ENCODE measurements around the gene SH2D1B. TPM values are rescaled to one million over a fixed set of nuclear protein-coding genes. Genes with fewer than 3 reads are reported as not detected.
A peak's percentile ranks its signal among the peaks of the same experiment; 100 is the strongest.

SH2D1B gene
- total RNA-seq, 1 donor from 2014 or later, result not detected

GRCh38 chr1:162360237-162360873 is 51.6 kb downstream of the SH2D1B start:
- Mint-ChIP-seq H3K4me3 (ENCODE audit: unreplicated experiment) (no peak overlapping the region), H3K27ac (ENCODE audit: unreplicated experiment) (no peak overlapping the region), H3K36me3 (ENCODE audit: unreplicated experiment) (no peaks in the 10 kb centered on the region), H3K4me1 (ENCODE audit: unreplicated experiment) (no peaks in the 10 kb centered on the region), H3K27me3 (ENCODE audit: unreplicated experiment) (no peaks in the 10 kb centered on the region), H3K9me3 (ENCODE audit: unreplicated experiment) (no peaks in the 10 kb centered on the region)
- TF ChIP-seq, protein P1, sequence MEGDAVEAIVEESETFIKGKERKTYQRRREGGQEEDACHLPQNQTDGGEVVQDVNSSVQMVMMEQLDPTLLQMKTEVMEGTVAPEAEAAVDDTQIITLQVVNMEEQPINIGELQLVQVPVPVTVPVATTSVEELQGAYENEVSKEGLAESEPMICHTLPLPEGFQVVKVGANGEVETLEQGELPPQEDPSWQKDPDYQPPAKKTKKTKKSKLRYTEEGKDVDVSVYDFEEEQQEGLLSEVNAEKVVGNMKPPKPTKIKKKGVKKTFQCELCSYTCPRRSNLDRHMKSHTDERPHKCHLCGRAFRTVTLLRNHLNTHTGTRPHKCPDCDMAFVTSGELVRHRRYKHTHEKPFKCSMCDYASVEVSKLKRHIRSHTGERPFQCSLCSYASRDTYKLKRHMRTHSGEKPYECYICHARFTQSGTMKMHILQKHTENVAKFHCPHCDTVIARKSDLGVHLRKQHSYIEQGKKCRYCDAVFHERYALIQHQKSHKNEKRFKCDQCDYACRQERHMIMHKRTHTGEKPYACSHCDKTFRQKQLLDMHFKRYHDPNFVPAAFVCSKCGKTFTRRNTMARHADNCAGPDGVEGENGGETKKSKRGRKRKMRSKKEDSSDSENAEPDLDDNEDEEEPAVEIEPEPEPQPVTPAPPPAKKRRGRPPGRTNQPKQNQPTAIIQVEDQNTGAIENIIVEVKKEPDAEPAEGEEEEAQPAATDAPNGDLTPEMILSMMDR (IDR thresholded peaks at IDR 0.05), result no peak
- no peak for DNase-seq (ENCODE audit: extremely low spot score, unreplicated experiment)

GRCh38 chr1:162359523-162360236 is 52.3 kb downstream of the SH2D1B start:
- TF ChIP-seq, protein P1 (IDR thresholded peaks at IDR 0.05), result no peak
- no peaks in the 10 kb centered on the region for H3K9me3 Mint-ChIP-seq (ENCODE audit: unreplicated experiment)

DNA sequence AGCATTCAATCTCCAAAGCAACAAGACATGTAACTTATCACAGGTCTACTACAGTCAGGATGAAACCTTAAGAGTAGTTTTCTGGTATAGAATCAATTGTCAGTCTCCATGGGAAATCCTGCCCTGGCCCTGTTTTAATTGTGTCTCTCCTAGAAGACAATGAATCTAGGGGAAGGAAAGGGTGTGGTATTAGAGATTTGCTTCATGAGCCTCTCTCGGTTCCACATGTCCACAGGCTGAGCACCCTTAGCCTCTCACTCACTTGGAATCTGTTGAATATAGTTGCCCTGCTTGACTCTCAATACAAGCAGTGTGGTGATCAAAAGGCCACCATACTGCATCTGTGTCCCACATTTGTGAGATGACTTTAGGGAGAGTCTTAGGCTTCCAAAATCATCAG is 53.0 kb downstream of the SH2D1B start:
- DNase-seq (ENCODE audit: extremely low spot score, unreplicated experiment), result no peak
- no peaks in the 10 kb centered on the region for H3K4me1 Mint-ChIP-seq (ENCODE audit: unreplicated experiment)
- no peak overlapping the region for H3K27ac Mint-ChIP-seq (ENCODE audit: unreplicated experiment)
- no peaks in the 10 kb centered on the region for H3K36me3 Mint-ChIP-seq (ENCODE audit: unreplicated experiment)
- H3K4me3 Mint-ChIP-seq (ENCODE audit: unreplicated experiment), result no peak overlapping the region
- TF ChIP-seq, protein P1 (IDR thresholded peaks at IDR 0.05), result no peak
- H3K9me3 Mint-ChIP-seq (ENCODE audit: unreplicated experiment), result no peaks in the 10 kb centered on the region
- no peaks in the 10 kb centered on the region for H3K27me3 Mint-ChIP-seq (ENCODE audit: unreplicated experiment)

More at GRCh38 chr1:162359523-162360236, 52.3 kb downstream of the SH2D1B start:
- Mint-ChIP-seq H3K36me3 (ENCODE audit: unreplicated experiment) (no peaks in the 10 kb centered on the region), H3K4me1 (ENCODE audit: unreplicated experiment) (no peaks in the 10 kb centered on the region), H3K27me3 (ENCODE audit: unreplicated experiment) (no peaks in the 10 kb centered on the region), H3K27ac (ENCODE audit: unreplicated experiment) (no peak overlapping the region), H3K4me3 (ENCODE audit: unreplicated experiment) (no peak overlapping the region)
- no peak for DNase-seq (ENCODE audit: extremely low spot score, unreplicated experiment)

DNA sequence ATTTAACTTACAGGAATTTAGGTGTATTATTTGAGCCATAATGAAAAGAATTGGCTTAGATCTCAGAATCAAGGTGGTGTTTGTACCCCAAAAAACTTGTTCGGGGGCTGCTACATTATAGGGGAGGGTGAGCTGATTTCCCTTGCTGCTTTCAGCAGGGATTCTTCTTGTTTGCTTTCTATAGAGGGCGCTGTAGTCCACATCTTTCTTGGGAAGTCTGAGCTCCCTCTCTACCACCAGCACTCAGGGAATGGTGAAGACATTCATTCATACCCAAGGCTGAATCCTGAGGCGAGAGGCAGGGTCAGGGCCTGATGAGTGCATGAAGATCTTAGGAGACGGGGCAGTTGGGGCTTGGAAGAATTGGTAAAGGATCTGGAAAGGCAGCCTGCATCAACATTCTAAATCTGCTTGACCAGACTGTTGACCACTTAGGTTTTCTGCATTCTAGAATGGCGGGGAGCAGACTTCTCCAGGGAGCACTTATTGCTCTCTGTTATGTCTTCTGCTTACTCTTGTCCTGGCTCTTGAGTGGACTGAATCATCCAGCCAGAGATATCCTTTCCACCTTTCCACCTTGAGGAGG is 54.2 kb downstream of the SH2D1B start:
- Mint-ChIP-seq H3K4me1 (ENCODE audit: unreplicated experiment) (no peaks in the 10 kb centered on the region), H3K27ac (ENCODE audit: unreplicated experiment) (no peak overlapping the region), H3K4me3 (ENCODE audit: unreplicated experiment) (no peak overlapping the region), H3K36me3 (ENCODE audit: unreplicated experiment) (no peaks in the 10 kb centered on the region), H3K27me3 (ENCODE audit: unreplicated experiment) (no peaks in the 10 kb centered on the region), H3K9me3 (ENCODE audit: unreplicated experiment) (no peaks in the 10 kb centered on the region)
- no peak for DNase-seq (ENCODE audit: extremely low spot score, unreplicated experiment)
- TF ChIP-seq, protein P1 (IDR thresholded peaks at IDR 0.05), result peak; percentile 36

DNA sequence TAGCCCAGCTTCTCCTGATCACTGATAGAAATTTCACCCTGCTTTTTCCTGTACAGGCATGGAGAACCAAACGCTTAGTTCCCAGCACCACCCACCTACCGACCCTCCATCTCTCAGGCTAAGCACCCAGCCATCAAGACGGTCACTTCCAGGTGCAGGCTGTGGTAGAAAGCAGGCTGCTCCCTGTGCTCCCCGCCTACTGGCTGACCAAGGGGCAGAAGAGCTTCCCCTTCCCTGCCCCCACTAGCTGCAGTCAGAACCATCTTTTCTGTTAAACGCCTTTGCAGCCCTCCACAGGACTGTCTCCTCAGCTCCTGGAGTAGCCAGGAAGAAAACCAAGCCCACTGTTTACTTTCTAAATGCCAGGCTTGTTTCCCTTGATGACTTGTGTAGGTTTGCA is 58.2 kb downstream of the SH2D1B start:
- H3K4me1 Mint-ChIP-seq (ENCODE audit: unreplicated experiment), result peaks cover 13% of the 10 kb centered on the region
- H3K27ac Mint-ChIP-seq (ENCODE audit: unreplicated experiment), result no peak overlapping the region
- H3K4me3 Mint-ChIP-seq (ENCODE audit: unreplicated experiment), result no peak overlapping the region
- H3K36me3 Mint-ChIP-seq (ENCODE audit: unreplicated experiment), result no peaks in the 10 kb centered on the region
- no peak for DNase-seq (ENCODE audit: extremely low spot score, unreplicated experiment)
- TF ChIP-seq, protein P1 (IDR thresholded peaks at IDR 0.05), result no peak
- H3K9me3 Mint-ChIP-seq (ENCODE audit: unreplicated experiment), result no peaks in the 10 kb centered on the region
- H3K27me3 Mint-ChIP-seq (ENCODE audit: unreplicated experiment), result no peaks in the 10 kb centered on the region
